Lower leg skin (tissue), 4 donors: ENCODE results near the gene CCR5. TPM values are rescaled to one million over a fixed set of nuclear protein-coding genes. Genes with fewer than 3 reads are reported as not detected.

ENCODE experiments used
- DNase-seq, 2 donors: peaks; one replicate each; pipeline ENCODE4 v3.0.0-alpha.2; 2019; ENCODE audit warnings: low spot score in 2 of 2
- H3K4me3 ChIP-seq: fragments of 200-600 bp; sonication (generic); 2 replicates; pipeline ENCODE4 v1.5.1; 2017; ENCODE audit warnings: mild to moderate bottlenecking, low read depth; ENCODE audit not compliant: poor library complexity, severe bottlenecking
- CTCF ChIP-seq, 3 donors: fragments of 450-650 bp; IDR thresholded peaks; one replicate each; pipeline ENCODE4 v1.5.1; 2016; ENCODE audit warnings: antibody characterized with exemption in 3 of 3, mild to moderate bottlenecking in 3 of 3, moderate library complexity in 2 of 3
- POLR2A ChIP-seq, 2 donors: fragments of 450-650 bp; IDR thresholded peaks; one replicate each; pipeline ENCODE4 v1.6.1; 2016 to 2017; ENCODE audit warnings: antibody characterized with exemption in 2 of 2, mild to moderate bottlenecking in 1 of 2, moderate library complexity in 1 of 2
- WGBS, 2 donors: methylation state at CpG; one replicate each; pipeline ENCODE4 v1.1.5; 2018; 5-methylcytosine and 5-hydroxymethylcytosine counted together
- intact Hi-C: fragments of 100-400 bp; cut with DNase I; formaldehyde crosslinking; loops from one replicate; pipeline ENCODE4 v1.15.0; 2023; ENCODE audit warnings: low total_unique reads
- total RNA-seq, 4 donors: library from RNA; depleted of rRNA; stranded (reverse); fragments of >200 nt; gene quantifications; one replicate each; pipeline ENCODE4 v1.1.0, GENCODE V29; 2016

CCR5 gene
- total RNA-seq, 4 donors from 2014 or later = 0.16 to 0.55 (median 0.20) TPM; not detected in 1

- WGBS, 2 donors = 27% methylated on average over 11 of the region's 11 CpGs
- intact Hi-C loops = no loop called here
- H3K4me3 ChIP-seq = no peak overlapping the region
- TF ChIP-seq POLR2A (IDR thresholded peaks at IDR 0.05) (no peak), CTCF (IDR thresholded peaks at IDR 0.05) (no peak)
- DNase-seq = no peak
Observed at GRCh38 chr3:46359733-46360493, 10.8 kb upstream of the CCR5 start.

GRCh38 chr3:46360907-46361306 lies 9.8 kb upstream of the CCR5 start:
- DNase-seq = no peak
- 64 to 73% methylated on average over 6 of the region's 6 CpGs for WGBS, 2 donors
- intact Hi-C loops = no loop called here
- no peak overlapping the region for H3K4me3 ChIP-seq
- TF ChIP-seq POLR2A (IDR thresholded peaks at IDR 0.05) (no peak), CTCF (IDR thresholded peaks at IDR 0.05) (no peak)

GRCh38 chr3:46361408-46362283 lies 9.1 kb upstream of the CCR5 start:
- no peak overlapping the region for H3K4me3 ChIP-seq
- TF ChIP-seq POLR2A (IDR thresholded peaks at IDR 0.05) (no peak), CTCF (IDR thresholded peaks at IDR 0.05) (no peak)
- WGBS, 2 donors = 36 to 49% methylated on average over 8 of the region's 8 CpGs
- peak in 1 of 2 donors; percentile 39 for DNase-seq
- intact Hi-C loops = no loop called here

GRCh38 chr3:46365041-46365440 lies 5.7 kb upstream of the CCR5 start:
- TF ChIP-seq POLR2A (IDR thresholded peaks at IDR 0.05) (no peak), CTCF (IDR thresholded peaks at IDR 0.05) (no peak)
- no peak for DNase-seq
- intact Hi-C loops = no loop called here
- WGBS, 2 donors = 85% methylated on average over 4 of the region's 4 CpGs
- H3K4me3 ChIP-seq = no peak overlapping the region

- intact Hi-C loops = no loop called here
- H3K4me3 ChIP-seq = no peak overlapping the region
- 77 to 80% methylated on average over 5 of the region's 5 CpGs for WGBS, 2 donors
- no peak for DNase-seq
- TF ChIP-seq POLR2A (IDR thresholded peaks at IDR 0.05) (no peak), CTCF (IDR thresholded peaks at IDR 0.05) (no peak)
Observed at GRCh38 chr3:46365737-46366524, 4.8 kb upstream of the CCR5 start.
